ENCODE results near the gene PHF21B. TPM values are rescaled to one million over a fixed set of nuclear protein-coding genes. Genes with fewer than 3 reads are reported as not detected.

PHF21B gene
- total and polyA plus RNA-seq, 2 experiments from 2014 or later: 20.6 to 149 TPM

DNA sequence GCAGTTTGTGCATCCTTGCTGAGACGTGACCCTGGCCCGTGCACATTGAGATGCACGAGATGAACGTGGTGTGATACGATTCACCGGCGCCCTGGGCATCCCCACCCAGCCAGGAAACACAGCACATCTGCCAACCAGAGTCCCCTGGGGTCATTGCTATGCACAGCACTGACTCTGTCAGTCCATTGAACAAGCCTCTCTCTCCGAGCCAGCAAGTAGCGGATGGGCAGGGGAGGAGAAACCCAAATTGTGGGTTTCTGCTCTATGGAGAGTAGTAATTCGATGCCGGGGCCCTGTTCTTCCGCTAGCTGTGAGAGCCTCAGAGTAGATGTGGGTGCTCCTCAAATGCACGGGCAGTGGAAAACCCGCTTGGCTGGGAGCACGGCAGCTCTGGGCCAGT lies 172.3 kb downstream of the PHF21B start (continued):
- TF ChIP-seq, protein P1, sequence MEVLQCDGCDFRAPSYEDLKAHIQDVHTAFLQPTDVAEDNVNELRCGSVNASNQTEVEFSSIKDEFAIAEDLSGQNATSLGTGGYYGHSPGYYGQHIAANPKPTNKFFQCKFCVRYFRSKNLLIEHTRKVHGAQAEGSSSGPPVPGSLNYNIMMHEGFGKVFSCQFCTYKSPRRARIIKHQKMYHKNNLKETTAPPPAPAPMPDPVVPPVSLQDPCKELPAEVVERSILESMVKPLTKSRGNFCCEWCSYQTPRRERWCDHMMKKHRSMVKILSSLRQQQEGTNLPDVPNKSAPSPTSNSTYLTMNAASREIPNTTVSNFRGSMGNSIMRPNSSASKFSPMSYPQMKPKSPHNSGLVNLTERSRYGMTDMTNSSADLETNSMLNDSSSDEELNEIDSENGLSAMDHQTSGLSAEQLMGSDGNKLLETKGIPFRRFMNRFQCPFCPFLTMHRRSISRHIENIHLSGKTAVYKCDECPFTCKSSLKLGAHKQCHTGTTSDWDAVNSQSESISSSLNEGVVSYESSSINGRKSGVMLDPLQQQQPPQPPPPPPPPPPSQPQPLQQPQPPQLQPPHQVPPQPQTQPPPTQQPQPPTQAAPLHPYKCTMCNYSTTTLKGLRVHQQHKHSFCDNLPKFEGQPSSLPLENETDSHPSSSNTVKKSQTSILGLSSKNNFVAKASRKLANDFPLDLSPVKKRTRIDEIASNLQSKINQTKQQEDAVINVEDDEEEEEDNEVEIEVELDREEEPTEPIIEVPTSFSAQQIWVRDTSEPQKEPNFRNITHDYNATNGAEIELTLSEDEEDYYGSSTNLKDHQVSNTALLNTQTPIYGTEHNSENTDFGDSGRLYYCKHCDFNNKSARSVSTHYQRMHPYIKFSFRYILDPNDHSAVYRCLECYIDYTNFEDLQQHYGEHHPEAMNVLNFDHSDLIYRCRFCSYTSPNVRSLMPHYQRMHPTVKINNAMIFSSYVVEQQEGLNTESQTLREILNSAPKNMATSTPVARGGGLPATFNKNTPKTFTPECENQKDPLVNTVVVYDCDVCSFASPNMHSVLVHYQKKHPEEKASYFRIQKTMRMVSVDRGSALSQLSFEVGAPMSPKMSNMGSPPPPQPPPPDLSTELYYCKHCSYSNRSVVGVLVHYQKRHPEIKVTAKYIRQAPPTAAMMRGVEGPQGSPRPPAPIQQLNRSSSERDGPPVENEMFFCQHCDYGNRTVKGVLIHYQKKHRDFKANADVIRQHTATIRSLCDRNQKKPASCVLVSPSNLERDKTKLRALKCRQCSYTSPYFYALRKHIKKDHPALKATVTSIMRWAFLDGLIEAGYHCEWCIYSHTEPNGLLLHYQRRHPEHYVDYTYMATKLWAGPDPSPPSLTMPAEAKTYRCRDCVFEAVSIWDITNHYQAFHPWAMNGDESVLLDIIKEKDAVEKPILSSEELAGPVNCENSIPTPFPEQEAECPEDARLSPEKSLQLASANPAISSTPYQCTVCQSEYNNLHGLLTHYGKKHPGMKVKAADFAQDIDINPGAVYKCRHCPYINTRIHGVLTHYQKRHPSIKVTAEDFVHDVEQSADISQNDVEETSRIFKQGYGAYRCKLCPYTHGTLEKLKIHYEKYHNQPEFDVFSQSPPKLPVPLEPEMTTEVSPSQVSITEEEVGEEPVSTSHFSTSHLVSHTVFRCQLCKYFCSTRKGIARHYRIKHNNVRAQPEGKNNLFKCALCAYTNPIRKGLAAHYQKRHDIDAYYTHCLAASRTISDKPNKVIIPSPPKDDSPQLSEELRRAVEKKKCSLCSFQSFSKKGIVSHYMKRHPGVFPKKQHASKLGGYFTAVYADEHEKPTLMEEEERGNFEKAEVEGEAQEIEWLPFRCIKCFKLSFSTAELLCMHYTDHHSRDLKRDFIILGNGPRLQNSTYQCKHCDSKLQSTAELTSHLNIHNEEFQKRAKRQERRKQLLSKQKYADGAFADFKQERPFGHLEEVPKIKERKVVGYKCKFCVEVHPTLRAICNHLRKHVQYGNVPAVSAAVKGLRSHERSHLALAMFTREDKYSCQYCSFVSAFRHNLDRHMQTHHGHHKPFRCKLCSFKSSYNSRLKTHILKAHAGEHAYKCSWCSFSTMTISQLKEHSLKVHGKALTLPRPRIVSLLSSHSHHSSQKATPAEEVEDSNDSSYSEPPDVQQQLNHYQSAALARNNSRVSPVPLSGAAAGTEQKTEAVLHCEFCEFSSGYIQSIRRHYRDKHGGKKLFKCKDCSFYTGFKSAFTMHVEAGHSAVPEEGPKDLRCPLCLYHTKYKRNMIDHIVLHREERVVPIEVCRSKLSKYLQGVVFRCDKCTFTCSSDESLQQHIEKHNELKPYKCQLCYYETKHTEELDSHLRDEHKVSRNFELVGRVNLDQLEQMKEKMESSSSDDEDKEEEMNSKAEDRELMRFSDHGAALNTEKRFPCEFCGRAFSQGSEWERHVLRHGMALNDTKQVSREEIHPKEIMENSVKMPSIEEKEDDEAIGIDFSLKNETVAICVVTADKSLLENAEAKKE (CRISPR knock-in tag; IDR thresholded peaks at IDR 0.05): no peak
- TF ChIP-seq, protein P2, sequence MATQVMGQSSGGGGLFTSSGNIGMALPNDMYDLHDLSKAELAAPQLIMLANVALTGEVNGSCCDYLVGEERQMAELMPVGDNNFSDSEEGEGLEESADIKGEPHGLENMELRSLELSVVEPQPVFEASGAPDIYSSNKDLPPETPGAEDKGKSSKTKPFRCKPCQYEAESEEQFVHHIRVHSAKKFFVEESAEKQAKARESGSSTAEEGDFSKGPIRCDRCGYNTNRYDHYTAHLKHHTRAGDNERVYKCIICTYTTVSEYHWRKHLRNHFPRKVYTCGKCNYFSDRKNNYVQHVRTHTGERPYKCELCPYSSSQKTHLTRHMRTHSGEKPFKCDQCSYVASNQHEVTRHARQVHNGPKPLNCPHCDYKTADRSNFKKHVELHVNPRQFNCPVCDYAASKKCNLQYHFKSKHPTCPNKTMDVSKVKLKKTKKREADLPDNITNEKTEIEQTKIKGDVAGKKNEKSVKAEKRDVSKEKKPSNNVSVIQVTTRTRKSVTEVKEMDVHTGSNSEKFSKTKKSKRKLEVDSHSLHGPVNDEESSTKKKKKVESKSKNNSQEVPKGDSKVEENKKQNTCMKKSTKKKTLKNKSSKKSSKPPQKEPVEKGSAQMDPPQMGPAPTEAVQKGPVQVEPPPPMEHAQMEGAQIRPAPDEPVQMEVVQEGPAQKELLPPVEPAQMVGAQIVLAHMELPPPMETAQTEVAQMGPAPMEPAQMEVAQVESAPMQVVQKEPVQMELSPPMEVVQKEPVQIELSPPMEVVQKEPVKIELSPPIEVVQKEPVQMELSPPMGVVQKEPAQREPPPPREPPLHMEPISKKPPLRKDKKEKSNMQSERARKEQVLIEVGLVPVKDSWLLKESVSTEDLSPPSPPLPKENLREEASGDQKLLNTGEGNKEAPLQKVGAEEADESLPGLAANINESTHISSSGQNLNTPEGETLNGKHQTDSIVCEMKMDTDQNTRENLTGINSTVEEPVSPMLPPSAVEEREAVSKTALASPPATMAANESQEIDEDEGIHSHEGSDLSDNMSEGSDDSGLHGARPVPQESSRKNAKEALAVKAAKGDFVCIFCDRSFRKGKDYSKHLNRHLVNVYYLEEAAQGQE (IDR thresholded peaks at IDR 0.05; ENCODE audit: unreplicated experiment): no peak
- TF ChIP-seq POLR2AphosphoS5 (IDR thresholded peaks at IDR 0.05; ENCODE audit: low read depth): no peak
- TF ChIP-seq STAT1 (IDR thresholded peaks at IDR 0.05; ENCODE audit: unreplicated experiment): no peak
- TF ChIP-seq NANOG (IDR thresholded peaks at IDR 0.05; ENCODE audit: borderline replicate concordance): no peak
- TF ChIP-seq, protein P3, sequence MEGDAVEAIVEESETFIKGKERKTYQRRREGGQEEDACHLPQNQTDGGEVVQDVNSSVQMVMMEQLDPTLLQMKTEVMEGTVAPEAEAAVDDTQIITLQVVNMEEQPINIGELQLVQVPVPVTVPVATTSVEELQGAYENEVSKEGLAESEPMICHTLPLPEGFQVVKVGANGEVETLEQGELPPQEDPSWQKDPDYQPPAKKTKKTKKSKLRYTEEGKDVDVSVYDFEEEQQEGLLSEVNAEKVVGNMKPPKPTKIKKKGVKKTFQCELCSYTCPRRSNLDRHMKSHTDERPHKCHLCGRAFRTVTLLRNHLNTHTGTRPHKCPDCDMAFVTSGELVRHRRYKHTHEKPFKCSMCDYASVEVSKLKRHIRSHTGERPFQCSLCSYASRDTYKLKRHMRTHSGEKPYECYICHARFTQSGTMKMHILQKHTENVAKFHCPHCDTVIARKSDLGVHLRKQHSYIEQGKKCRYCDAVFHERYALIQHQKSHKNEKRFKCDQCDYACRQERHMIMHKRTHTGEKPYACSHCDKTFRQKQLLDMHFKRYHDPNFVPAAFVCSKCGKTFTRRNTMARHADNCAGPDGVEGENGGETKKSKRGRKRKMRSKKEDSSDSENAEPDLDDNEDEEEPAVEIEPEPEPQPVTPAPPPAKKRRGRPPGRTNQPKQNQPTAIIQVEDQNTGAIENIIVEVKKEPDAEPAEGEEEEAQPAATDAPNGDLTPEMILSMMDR (conservative IDR thresholded peaks at IDR 0.05; ENCODE audit: low read depth in 2 of 2): no peak
- TF ChIP-seq, protein P4, sequence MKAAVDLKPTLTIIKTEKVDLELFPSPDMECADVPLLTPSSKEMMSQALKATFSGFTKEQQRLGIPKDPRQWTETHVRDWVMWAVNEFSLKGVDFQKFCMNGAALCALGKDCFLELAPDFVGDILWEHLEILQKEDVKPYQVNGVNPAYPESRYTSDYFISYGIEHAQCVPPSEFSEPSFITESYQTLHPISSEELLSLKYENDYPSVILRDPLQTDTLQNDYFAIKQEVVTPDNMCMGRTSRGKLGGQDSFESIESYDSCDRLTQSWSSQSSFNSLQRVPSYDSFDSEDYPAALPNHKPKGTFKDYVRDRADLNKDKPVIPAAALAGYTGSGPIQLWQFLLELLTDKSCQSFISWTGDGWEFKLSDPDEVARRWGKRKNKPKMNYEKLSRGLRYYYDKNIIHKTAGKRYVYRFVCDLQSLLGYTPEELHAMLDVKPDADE (IDR thresholded peaks at IDR 0.05): no peak
